ENCODE results near the gene KCNG4. TPM values are rescaled to one million over a fixed set of nuclear protein-coding genes. Genes with fewer than 3 reads are reported as not detected.

KCNG4 gene
- polyA plus RNA-seq, 6 donors from 2014 or later, result not detected

- no peak for ATAC-seq (ENCODE audit: low read depth in 2 of 2)
- H3K4me1 Mint-ChIP-seq, result no peaks in the 10 kb centered on the region
- no peak for DNase-seq
- peaks cover 41 to 47% (median 46%) of the 10 kb centered on the region in 3 donors for H3K27me3 Mint-ChIP-seq
- peaks cover 0 to 11% (median 2%) of the 10 kb centered on the region in 7 donors for H3K9me3 Mint-ChIP-seq
- peak overlapping the region in 1 of 8 donors; percentile 22 for H3K4me3 Mint-ChIP-seq
- H3K36me3 Mint-ChIP-seq, result peaks cover 3 to 12% of the 10 kb centered on the region in 2 donors
- peak overlapping the region in 1 of 6 donors; percentile 60 for H3K27ac Mint-ChIP-seq
These were observed 557 bp downstream of the KCNG4 start for GRCh38 chr16:84239141-84239769.

GRCh38 chr16:84237994-84238750 lies 1.6 kb downstream of the KCNG4 start:
- peaks cover 40 to 43% (median 42%) of the 10 kb centered on the region in 3 donors for H3K27me3 Mint-ChIP-seq
- DNase-seq, result no peak
- H3K9me3 Mint-ChIP-seq, result no peaks in the 10 kb centered on the region
- ATAC-seq (ENCODE audit: low read depth in 2 of 2), result no peak
- no peak overlapping the region for H3K27ac Mint-ChIP-seq
- no peak overlapping the region for H3K4me3 Mint-ChIP-seq
- H3K4me1 Mint-ChIP-seq, result no peaks in the 10 kb centered on the region
- H3K36me3 Mint-ChIP-seq, result peaks cover 0 to under 1% of the 10 kb centered on the region in 2 donors

DNA sequence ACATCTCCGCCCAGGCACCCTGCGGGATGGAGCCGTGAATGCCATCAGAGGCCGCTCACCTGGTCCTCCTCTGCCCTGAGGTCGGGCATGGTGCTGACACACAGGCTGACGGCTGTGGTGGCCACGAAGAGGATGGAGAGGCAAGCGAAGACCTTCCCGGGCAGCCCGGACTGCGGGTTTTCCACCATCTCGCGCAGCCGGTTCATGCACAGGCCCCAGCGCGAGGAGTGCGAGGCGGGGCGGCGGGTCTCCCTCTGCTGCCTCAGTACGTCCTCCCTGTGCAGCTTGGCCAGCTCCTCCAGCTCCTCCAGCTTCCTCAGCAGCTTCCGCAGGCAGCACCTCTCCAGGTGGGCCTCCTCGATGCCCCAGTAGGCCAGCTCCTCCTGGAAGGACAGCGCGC lies 3.1 kb downstream of the KCNG4 start:
- H3K36me3 Mint-ChIP-seq, result no peaks in the 10 kb centered on the region
- H3K4me3 Mint-ChIP-seq, result no peak overlapping the region
- no peaks in the 10 kb centered on the region for H3K4me1 Mint-ChIP-seq
- DNase-seq (no peak), ATAC-seq (ENCODE audit: low read depth in 2 of 2) (no peak)
- no peak overlapping the region for H3K27ac Mint-ChIP-seq
- peaks cover 37 to 46% (median 40%) of the 10 kb centered on the region in 3 donors for H3K27me3 Mint-ChIP-seq
- H3K9me3 Mint-ChIP-seq, result no peaks in the 10 kb centered on the region

DNA sequence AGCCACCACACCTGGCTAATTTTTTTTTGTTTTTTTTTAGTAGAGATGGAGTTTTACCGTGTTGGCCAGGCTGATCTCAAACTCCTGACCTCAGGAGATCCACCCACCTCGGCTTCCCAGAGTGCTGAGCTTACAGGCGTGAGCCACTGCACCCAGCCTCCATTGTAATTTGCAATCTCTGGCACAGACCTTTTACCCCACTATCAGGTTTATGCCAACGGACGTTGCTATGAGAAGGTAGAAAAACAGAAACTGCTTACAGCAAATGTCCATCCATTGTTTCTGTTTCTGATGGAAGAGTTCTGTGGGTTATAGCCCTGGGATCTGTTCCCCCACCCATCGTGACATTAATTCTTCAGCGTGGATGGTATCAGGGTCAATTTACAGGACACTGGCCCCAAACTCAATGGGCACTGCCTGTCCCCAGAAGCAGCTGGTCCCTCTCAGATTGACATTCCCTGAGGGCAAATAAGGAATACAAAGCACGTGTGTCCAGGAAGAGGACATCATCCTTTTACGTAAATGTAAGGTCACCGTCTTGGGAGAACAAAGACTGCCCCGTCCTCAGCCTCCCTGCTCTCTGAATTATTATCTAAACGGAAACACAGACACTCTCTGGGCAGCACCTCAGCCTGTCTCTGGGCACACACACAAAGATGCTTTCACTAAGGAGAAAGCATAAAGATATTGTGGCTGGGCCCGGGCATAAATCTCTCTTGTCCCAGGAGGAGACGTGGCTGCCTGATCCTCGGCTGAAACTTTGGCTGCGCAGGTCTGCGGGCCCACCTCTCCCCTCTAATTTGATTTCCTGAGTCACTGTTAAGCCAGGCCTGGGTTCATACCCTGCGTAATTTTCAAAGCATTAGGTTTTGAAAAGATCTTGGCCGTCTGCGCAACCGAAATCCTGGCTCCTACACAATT lies 5.2 kb downstream of the KCNG4 start:
- H3K4me1 Mint-ChIP-seq, result no peaks in the 10 kb centered on the region
- peak overlapping the region in 1 of 8 donors; percentile 62 for H3K4me3 Mint-ChIP-seq
- peaks cover 28 to 36% (median 30%) of the 10 kb centered on the region in 3 donors for H3K27me3 Mint-ChIP-seq
- no peak overlapping the region for H3K27ac Mint-ChIP-seq
- H3K9me3 Mint-ChIP-seq, result no peaks in the 10 kb centered on the region
- DNase-seq (no peak), ATAC-seq (ENCODE audit: low read depth in 2 of 2) (no peak)
- no peaks in the 10 kb centered on the region for H3K36me3 Mint-ChIP-seq

GRCh38 chr16:84233748-84234147 lies 6.1 kb downstream of the KCNG4 start:
- H3K9me3 Mint-ChIP-seq, result no peaks in the 10 kb centered on the region
- H3K4me3 Mint-ChIP-seq, result no peak overlapping the region

GRCh38 chr16:84232969-84233368 lies 6.8 kb downstream of the KCNG4 start:
- ATAC-seq (ENCODE audit: low read depth in 2 of 2), result no peak
- no peaks in the 10 kb centered on the region for H3K4me1 Mint-ChIP-seq
- H3K27ac Mint-ChIP-seq, result no peak overlapping the region
- no peaks in the 10 kb centered on the region for H3K9me3 Mint-ChIP-seq
- H3K27me3 Mint-ChIP-seq, result peaks cover 18 to 28% (median 24%) of the 10 kb centered on the region in 3 donors
- H3K36me3 Mint-ChIP-seq, result no peaks in the 10 kb centered on the region
- no peak for DNase-seq
- no peak overlapping the region for H3K4me3 Mint-ChIP-seq

More at GRCh38 chr16:84233748-84234147, 6.1 kb downstream of the KCNG4 start:
- Mint-ChIP-seq H3K4me1 (no peaks in the 10 kb centered on the region), H3K27me3 (peaks cover 23 to 28% (median 26%) of the 10 kb centered on the region in 3 donors), H3K36me3 (no peaks in the 10 kb centered on the region), H3K27ac (no peak overlapping the region)
- DNase-seq, result no peak
- ATAC-seq (ENCODE audit: low read depth in 2 of 2), result no peak

DNA sequence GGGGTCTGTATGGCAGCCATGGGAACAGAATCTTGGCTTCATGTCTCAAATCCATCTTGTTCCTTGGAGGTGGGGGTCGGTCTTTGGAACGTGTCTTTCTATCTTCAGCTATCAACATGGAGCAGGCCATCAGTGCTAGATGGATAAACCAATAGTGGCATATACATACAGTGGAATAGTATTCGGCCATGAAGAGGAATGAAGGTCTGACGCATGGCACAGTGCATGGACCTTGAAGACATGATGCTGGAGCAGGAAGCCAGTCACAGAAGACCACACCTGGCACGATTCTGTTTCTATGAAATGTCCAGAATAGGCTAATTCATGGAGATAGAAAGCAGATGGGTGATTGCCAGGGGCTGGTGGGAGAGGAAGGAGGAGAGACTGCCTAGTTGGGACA lies 7.8 kb downstream of the KCNG4 start:
- peaks cover 19 to 36% (median 33%) of the 10 kb centered on the region in 3 donors for H3K27me3 Mint-ChIP-seq
- no peaks in the 10 kb centered on the region for H3K4me1 Mint-ChIP-seq
- no peaks in the 10 kb centered on the region for H3K9me3 Mint-ChIP-seq

GRCh38 chr16:84229471-84229870 lies 10.3 kb downstream of the KCNG4 start:
- Mint-ChIP-seq H3K36me3 (no peaks in the 10 kb centered on the region), H3K27me3 (peaks cover 10 to 54% (median 53%) of the 10 kb centered on the region in 3 donors), H3K27ac (no peak overlapping the region), H3K9me3 (no peaks in the 10 kb centered on the region), H3K4me3 (no peak overlapping the region), H3K4me1 (no peaks in the 10 kb centered on the region)
- ATAC-seq (ENCODE audit: low read depth in 2 of 2) (no peak), DNase-seq (no peak)

More for the DNA sequence above, 7.8 kb downstream of the KCNG4 start:
- no peaks in the 10 kb centered on the region for H3K36me3 Mint-ChIP-seq
- no peak overlapping the region for H3K4me3 Mint-ChIP-seq
- ATAC-seq (ENCODE audit: low read depth in 2 of 2) (no peak), DNase-seq (no peak)
- no peak overlapping the region for H3K27ac Mint-ChIP-seq

GRCh38 chr16:84228256-84228838 lies 11.5 kb downstream of the KCNG4 start:
- peaks cover 6 to 50% (median 49%) of the 10 kb centered on the region in 3 donors for H3K27me3 Mint-ChIP-seq
- H3K4me3 Mint-ChIP-seq, result no peak overlapping the region
- no peak for DNase-seq
- no peak overlapping the region for H3K27ac Mint-ChIP-seq
- no peaks in the 10 kb centered on the region for H3K4me1 Mint-ChIP-seq
- no peaks in the 10 kb centered on the region for H3K36me3 Mint-ChIP-seq
- no peaks in the 10 kb centered on the region for H3K9me3 Mint-ChIP-seq
- ATAC-seq (ENCODE audit: low read depth in 2 of 2), result no peak

- no peaks in the 10 kb centered on the region for H3K9me3 Mint-ChIP-seq
- no peaks in the 10 kb centered on the region for H3K36me3 Mint-ChIP-seq
- ATAC-seq (ENCODE audit: low read depth in 2 of 2) (no peak), DNase-seq (no peak)
- no peak overlapping the region for H3K27ac Mint-ChIP-seq
- no peak overlapping the region for H3K4me3 Mint-ChIP-seq
- no peaks in the 10 kb centered on the region for H3K4me1 Mint-ChIP-seq
- H3K27me3 Mint-ChIP-seq, result peaks cover 5 to 49% (median 47%) of the 10 kb centered on the region in 3 donors
These were observed 12.3 kb downstream of the KCNG4 start for GRCh38 chr16:84227548-84227947.

- Mint-ChIP-seq H3K9me3 (no peaks in the 10 kb centered on the region), H3K36me3 (no peaks in the 10 kb centered on the region), H3K27me3 (peaks cover 10 to 49% (median 43%) of the 10 kb centered on the region in 3 donors), H3K27ac (no peak overlapping the region), H3K4me3 (no peak overlapping the region), H3K4me1 (no peaks in the 10 kb centered on the region)
- ATAC-seq (ENCODE audit: low read depth in 2 of 2) (no peak), DNase-seq (no peak)
These were observed 13.8 kb downstream of the KCNG4 start for GRCh38 chr16:84226026-84226425.

DNA sequence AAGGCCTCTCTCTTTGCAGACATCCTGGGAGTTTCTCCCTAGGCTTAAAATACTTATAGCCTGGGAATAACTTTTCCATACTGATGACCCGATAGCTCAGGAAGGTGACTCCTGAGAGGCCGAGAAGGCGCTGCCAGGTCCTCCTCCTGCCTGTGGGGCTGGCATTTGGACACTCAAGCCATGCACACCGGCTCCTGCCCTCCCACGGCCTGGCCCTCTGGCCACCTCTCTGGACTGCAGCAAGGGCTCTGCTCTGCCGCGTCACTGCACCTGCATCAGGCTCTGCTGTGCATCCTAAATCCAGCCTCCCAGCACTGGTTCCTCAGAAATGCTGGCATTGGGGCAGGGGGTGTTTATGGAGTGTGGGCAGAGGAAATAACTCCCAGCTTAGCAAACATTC lies 14.2 kb downstream of the KCNG4 start:
- Mint-ChIP-seq H3K27me3 (peaks cover 10 to 44% (median 43%) of the 10 kb centered on the region in 3 donors), H3K36me3 (no peaks in the 10 kb centered on the region), H3K4me1 (no peaks in the 10 kb centered on the region), H3K27ac (no peak overlapping the region), H3K4me3 (no peak overlapping the region), H3K9me3 (no peaks in the 10 kb centered on the region)
- DNase-seq (no peak), ATAC-seq (ENCODE audit: low read depth in 2 of 2) (no peak)

- DNase-seq (no peak), ATAC-seq (ENCODE audit: low read depth in 2 of 2) (no peak)
- no peak overlapping the region for H3K4me3 Mint-ChIP-seq
- peaks cover 10 to 44% (median 42%) of the 10 kb centered on the region in 3 donors for H3K27me3 Mint-ChIP-seq
- H3K9me3 Mint-ChIP-seq, result no peaks in the 10 kb centered on the region
- H3K36me3 Mint-ChIP-seq, result no peaks in the 10 kb centered on the region
- no peaks in the 10 kb centered on the region for H3K4me1 Mint-ChIP-seq
- H3K27ac Mint-ChIP-seq, result no peak overlapping the region
These were observed 14.7 kb downstream of the KCNG4 start for GRCh38 chr16:84225126-84225525.

All from naive B cell (primary cell).